Fibroblast of the aortic adventitia (primary cell): ENCODE results near the gene DOCK10. TPM values are rescaled to one million over a fixed set of nuclear protein-coding genes. Genes with fewer than 3 reads are reported as not detected.
A peak's percentile ranks its signal among the peaks of the same experiment; 100 is the strongest.

Experiments used
- DNase-seq: peaks from one replicate; pipeline ENCODE4 v3.0.0-alpha.2; 2010; ENCODE audit warnings: low read depth
- H3K4me3 ChIP-seq: 2 replicates; pipeline ENCODE4 v1.5.1; 2011; ENCODE audit warnings: low read depth, mild to moderate bottlenecking, control low read depth, low read length, moderate library complexity
- total RNA-seq: library from RNA; depleted of rRNA; stranded (reverse); fragments of >200 nt; gene quantifications from 2 replicates; pipeline ENCODE4 v1.2.3, GENCODE V29; 2012; ENCODE audit warnings: low replicate concordance
- TF ChIP-seq, protein P1 (sequence below): IDR thresholded peaks from 2 replicates; pipeline ENCODE4 v1.5.1; 2011; ENCODE audit warnings: mild to moderate bottlenecking, low read length, control low read depth, inconsistent platforms; ENCODE audit not compliant: insufficient read depth

The DOCK10 gene
- total RNA-seq, 1 donor: 66.2 TPM

DNA sequence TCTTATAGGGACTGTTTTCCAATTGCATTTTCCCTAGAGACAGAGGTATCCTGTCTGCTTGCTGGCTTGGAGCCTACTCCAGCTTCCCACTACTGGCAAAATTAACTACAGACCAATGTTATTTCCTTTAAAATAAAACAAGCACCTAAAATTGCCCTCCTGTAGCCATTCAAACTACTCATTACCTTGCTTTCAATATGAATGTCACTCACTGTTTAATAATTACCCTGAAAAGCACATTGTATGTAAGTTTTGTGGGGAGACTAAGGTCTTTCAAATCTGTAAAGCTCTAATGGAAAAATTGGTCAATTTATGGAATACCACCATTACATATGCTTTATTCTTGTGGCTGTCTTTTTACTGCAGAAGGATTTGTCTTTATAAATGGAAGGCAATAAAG, 87.3 kb downstream of the DOCK10 start:
- TF ChIP-seq, protein P1, sequence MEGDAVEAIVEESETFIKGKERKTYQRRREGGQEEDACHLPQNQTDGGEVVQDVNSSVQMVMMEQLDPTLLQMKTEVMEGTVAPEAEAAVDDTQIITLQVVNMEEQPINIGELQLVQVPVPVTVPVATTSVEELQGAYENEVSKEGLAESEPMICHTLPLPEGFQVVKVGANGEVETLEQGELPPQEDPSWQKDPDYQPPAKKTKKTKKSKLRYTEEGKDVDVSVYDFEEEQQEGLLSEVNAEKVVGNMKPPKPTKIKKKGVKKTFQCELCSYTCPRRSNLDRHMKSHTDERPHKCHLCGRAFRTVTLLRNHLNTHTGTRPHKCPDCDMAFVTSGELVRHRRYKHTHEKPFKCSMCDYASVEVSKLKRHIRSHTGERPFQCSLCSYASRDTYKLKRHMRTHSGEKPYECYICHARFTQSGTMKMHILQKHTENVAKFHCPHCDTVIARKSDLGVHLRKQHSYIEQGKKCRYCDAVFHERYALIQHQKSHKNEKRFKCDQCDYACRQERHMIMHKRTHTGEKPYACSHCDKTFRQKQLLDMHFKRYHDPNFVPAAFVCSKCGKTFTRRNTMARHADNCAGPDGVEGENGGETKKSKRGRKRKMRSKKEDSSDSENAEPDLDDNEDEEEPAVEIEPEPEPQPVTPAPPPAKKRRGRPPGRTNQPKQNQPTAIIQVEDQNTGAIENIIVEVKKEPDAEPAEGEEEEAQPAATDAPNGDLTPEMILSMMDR: no peak
- DNase-seq: no peak
- H3K4me3 ChIP-seq: no peak overlapping the region

DNA sequence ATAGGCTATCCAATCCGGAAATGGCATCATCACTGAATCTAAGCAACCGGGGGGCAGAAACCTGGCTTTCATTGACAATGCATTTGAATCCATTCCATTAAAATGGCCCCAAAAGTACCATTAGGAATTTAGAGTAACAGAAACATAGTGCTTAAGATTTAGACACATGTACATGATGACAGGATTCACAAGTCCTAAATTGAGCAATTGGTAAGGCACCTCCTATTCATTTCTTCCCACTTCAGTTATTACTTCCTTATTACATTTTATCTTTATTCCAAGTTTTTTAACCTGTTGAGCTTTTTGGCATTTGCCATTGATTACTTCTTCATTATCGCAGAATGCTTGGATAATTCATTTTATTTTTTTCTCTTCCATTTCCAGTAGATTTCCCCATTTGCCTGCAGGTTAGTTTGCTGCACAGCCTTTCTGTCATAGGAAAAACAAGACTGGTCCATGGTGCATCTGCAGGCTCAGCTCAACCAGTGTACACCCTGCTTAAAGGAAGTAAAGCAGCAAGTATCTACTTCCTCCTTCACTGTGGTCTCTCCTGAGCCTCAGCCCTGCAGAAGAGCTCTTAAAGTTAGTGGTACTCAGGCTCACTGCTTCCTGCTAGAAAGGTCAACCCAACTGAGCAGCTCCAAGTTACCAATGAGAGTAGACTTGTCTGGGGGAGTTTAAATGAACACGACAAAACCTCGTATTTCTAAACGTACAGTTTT, 89.2 kb downstream of the DOCK10 start:
- no peak overlapping the region for H3K4me3 ChIP-seq
- TF ChIP-seq, protein P1: no peak
- DNase-seq: no peak

DNA sequence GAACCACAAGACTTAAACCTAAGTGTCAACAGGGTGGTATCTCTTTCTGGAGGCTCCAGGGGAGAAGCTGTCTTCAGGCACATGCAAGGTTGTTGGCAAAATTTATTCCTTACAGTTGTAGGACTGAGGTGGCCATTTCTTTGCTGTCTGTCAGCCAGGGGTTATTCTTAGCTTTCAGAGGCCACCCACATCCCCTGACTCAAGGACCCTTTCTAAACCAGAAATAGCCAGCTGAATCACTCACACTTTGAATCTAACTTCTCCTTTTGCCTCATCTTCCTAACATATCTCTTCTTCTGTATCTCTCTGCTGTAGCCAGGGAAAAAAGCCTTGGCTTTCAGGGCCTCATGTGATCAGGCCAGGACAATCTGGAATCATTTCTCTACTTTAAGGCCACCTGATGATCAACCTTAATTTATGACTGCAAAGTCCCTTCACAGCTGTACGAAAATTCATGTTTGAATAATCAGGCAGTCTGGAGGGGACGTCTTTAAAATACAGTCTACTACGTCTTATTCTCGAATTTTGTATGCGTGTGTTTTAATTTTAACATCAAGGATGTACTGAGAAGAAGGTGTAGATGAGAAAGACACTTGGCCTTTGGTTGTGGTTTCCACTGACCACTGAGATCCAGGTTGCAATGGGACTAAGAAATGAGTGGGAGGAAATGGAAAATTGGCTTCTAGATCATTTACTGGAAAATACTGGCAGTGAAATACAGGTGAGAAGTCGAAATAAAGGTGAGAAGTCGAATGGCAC, 90.4 kb downstream of the DOCK10 start:
- no peak for DNase-seq
- H3K4me3 ChIP-seq: no peak overlapping the region
- TF ChIP-seq, protein P1: no peak

DNA sequence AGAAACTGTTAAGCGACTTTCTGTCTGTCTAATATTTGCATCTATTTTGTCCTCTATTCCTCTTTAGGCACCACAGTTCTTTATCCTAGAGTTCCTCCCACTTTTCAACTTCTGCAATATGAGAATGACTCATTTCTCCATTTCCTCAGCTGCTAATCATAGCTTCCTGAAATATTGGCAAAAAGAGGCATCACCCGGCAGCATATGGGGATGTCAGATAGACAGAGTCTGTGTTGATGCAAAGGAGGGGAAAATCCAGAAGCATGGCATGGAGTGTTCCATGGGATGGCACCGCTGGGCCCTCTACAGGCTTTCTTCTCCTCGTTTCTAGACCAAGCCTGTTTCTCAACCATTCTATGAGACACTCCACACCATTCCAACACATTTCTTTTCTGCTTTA, 93.4 kb downstream of the DOCK10 start:
- TF ChIP-seq, protein P1: no peak
- DNase-seq: peak; percentile 65
- H3K4me3 ChIP-seq: no peak overlapping the region

DNA sequence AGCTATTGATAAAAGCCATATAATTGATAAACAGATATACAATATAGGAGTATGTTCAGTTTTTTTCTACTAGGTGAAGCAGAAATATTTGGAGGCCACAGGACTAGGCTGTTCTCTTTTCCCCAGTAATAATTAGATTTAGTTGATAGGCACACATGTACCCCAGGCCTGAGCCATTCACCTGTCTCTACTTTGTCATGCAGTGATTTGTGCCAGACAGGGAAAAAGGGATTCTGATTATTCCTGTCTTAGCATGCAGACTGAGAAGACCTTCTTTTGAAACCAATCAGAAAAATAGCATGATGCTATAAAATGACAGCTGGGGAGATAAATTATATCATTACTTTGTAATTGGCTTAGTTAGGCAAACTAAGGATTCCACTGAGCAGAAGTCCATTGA, 94.3 kb downstream of the DOCK10 start:
- no peak for DNase-seq
- no peak overlapping the region for H3K4me3 ChIP-seq
- TF ChIP-seq, protein P1: no peak

DNA sequence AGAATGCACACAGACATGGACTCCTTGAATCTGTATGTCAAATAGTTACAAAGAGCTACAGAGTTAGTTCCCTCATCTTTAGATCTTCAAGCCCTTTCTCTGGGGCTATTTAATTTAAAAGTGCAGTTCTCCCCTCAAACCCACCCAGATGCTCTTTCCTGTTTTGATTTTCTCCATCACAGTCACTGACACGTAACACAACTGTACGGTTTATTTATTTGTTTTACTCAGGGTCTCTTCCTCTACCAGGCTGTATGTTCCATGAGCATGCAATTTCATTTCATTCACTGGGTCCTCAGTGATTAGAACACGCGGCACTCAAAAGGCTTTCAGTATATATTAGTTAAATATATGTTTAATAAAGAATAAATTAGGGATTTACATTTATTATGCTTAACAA, 94.7 kb downstream of the DOCK10 start:
- TF ChIP-seq, protein P1: no peak
- no peak for DNase-seq
- H3K4me3 ChIP-seq: no peak overlapping the region
